Kidney epithelial cell (primary cell): ENCODE results near the gene TFF3. TPM values are rescaled to one million over a fixed set of nuclear protein-coding genes. Genes with fewer than 3 reads are reported as not detected.

Experiments
- DNase-seq: peaks from one replicate; pipeline ENCODE4 v3.0.0-alpha.2; 2010; ENCODE audit warnings: low read depth
- H3K27me3 ChIP-seq: 2 replicates; pipeline ENCODE4 v1.6.0; 2011; ENCODE audit warnings: low read length; ENCODE audit not compliant: control insufficient read depth, insufficient read depth
- H3K36me3 ChIP-seq: 2 replicates; pipeline ENCODE4 v1.5.1; 2011; ENCODE audit warnings: low read length; ENCODE audit not compliant: control insufficient read depth, insufficient read depth
- H3K4me3 ChIP-seq: 2 replicates; pipeline ENCODE4 v1.5.1; 2011; ENCODE audit warnings: low read depth, mild to moderate bottlenecking, control low read depth, low read length
- total RNA-seq: library from RNA; depleted of rRNA; stranded (reverse); fragments of >200 nt; gene quantifications from 2 replicates; pipeline ENCODE4 v1.2.3, GENCODE V29; 2015
- TF ChIP-seq, protein P1 (sequence below): IDR thresholded peaks from 2 replicates; pipeline ENCODE4 v1.5.1; 2011; ENCODE audit warnings: mild to moderate bottlenecking, moderate library complexity, low read length, control low read depth, inconsistent platforms; ENCODE audit not compliant: insufficient read depth, poor library complexity, severe bottlenecking

TFF3 gene
- total RNA-seq, 1 donor from 2014 or later, result 0.17 TPM

DNA sequence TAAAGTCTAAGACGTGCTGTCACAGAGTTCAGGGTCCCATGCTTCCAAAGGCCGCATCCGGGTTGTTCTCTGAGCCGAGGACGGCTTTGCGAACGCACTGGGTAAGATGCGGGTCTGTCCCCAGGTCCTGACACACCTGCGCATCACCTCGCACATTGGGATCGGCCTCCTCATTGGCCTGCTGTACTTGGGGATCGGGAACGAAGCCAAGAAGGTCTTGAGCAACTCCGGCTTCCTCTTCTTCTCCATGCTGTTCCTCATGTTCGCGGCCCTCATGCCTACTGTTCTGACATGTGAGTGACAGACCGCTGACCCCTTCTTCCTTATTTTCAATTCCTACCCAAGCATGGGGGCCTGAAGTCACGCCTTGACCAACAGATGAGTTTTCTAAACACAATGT, 25.3 kb downstream of the TFF3 start:
- Histone ChIP-seq H3K27me3 (no peaks in the 10 kb centered on the region), H3K4me3 (no peak overlapping the region), H3K36me3 (no peaks in the 10 kb centered on the region)
- DNase-seq, result no peak
- TF ChIP-seq, protein P1, sequence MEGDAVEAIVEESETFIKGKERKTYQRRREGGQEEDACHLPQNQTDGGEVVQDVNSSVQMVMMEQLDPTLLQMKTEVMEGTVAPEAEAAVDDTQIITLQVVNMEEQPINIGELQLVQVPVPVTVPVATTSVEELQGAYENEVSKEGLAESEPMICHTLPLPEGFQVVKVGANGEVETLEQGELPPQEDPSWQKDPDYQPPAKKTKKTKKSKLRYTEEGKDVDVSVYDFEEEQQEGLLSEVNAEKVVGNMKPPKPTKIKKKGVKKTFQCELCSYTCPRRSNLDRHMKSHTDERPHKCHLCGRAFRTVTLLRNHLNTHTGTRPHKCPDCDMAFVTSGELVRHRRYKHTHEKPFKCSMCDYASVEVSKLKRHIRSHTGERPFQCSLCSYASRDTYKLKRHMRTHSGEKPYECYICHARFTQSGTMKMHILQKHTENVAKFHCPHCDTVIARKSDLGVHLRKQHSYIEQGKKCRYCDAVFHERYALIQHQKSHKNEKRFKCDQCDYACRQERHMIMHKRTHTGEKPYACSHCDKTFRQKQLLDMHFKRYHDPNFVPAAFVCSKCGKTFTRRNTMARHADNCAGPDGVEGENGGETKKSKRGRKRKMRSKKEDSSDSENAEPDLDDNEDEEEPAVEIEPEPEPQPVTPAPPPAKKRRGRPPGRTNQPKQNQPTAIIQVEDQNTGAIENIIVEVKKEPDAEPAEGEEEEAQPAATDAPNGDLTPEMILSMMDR, result no peak

DNA sequence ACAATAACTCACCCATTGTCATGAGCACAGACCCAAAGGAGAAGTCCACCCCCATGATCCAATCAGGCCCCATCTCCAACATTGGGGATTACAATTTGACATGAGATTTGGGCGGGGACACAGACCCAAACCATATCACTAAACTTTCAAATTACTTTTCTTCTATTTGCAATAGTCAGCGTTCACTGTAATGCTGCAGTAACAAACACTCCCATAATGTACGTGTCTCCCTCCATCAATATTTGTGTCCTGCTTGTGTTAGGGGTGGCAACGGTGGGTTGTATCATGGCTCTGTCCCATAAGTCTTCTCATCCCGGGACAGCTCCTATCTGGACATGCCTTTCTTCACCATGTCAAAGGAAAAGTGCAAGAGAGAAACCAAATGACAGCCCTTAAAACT, 26.2 kb downstream of the TFF3 start:
- no peaks in the 10 kb centered on the region for H3K36me3 ChIP-seq
- TF ChIP-seq, protein P1, result no peak
- H3K27me3 ChIP-seq, result no peaks in the 10 kb centered on the region
- H3K4me3 ChIP-seq, result no peak overlapping the region
- DNase-seq, result no peak

DNA sequence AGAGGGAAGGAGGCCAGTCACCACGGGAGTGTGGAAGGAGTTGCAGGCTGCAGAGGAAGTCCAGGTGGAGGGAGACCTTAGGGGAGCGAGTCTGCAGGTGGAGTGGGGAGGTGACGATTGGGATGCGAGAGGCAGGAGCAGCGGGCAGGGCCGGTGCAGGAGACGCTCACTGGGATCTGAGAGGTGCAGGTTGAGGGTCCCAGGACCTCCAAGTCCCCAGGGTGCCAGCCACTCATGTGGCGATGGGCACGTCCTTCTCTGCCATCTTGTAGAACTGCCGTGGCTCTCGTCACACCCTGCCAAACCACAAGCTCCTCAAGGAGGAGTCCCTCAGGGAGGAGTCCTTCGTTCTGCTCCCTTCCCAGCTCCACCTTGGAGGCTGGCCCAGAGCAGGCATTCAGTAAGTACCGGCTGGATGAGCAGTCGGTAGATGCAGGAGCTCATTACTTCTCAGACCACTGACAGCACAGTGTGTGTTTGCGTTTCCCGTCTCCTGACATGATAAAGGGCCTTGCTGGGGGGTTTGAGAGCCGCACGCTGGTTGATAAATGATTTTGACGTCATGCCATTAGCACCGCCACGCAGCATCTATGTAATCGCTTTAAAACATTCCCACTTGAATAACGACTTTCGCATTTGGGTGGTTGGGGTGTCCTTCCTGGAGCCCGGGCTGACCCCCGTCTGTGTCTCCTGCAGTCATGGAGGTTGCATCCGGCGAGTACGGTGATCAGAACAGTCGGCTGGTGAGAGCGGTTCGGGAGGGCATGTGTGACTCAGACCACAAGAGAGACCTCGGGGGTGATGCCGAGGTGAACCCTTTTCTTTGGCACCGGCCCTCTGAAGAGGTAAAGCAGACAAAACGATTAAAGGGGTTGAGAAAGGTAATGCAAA, 27.8 kb downstream of the TFF3 start:
- TF ChIP-seq, protein P1, result no peak
- Histone ChIP-seq H3K4me3 (no peak overlapping the region), H3K36me3 (no peaks in the 10 kb centered on the region), H3K27me3 (no peaks in the 10 kb centered on the region)
- DNase-seq, result no peak

DNA sequence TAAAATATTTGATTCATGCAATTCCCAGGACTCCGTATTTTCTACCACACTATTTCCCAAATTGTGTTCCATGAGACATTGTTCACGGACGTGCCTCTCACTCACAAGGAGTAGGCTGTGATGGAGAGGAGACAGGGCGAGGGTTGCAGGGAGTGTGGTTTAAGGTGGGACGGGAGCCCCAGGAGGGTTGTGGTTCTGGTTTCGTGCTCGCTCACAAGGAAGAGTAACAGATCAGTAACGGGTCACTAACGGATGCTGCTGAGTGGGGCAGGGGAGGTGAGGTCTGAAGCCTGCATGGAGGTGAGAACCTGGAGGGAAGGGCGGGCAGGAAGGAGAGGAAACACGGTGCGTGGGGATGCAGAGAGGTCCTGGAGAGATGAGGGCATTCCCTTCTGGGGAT, 28.8 kb downstream of the TFF3 start:
- no peak overlapping the region for H3K4me3 ChIP-seq
- no peaks in the 10 kb centered on the region for H3K36me3 ChIP-seq
- TF ChIP-seq, protein P1, result no peak
- peaks cover 2% of the 10 kb centered on the region for H3K27me3 ChIP-seq
- no peak for DNase-seq

DNA sequence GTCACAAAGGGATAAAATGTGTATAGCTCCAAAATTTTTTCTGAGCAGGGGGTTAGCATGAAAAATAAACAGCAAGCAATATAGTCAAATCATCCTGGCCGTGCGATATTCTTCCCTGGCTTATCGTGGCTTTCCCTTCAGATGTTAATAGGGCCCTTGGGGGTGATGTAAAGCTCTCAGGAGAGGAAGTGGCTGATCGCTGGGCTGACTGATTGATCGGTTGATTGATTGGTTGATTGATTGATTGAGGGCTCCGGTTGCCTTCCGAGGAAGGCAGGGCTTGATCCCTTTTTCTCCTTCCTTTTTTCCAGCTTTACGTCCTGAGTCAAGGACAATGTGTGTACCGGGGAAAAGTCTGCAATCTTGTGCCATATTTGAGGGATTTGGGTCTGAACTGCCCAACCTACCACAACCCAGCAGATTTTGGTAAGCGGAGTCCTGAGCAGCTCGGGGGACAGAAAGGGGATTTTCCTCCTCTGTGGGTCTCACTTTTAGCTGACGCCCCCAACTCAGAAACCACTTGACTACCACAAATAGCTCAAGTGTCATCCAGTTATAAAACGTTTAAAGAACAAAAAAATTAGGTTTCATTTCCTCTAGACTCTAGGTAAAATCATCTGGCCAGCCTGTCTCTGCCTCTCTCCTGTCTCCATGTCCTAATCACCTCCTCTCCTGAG, 29.5 kb downstream of the TFF3 start:
- TF ChIP-seq, protein P1, result no peak
- no peak overlapping the region for H3K4me3 ChIP-seq
- H3K27me3 ChIP-seq, result peaks cover 2% of the 10 kb centered on the region
- DNase-seq, result no peak
- H3K36me3 ChIP-seq, result no peaks in the 10 kb centered on the region

DNA sequence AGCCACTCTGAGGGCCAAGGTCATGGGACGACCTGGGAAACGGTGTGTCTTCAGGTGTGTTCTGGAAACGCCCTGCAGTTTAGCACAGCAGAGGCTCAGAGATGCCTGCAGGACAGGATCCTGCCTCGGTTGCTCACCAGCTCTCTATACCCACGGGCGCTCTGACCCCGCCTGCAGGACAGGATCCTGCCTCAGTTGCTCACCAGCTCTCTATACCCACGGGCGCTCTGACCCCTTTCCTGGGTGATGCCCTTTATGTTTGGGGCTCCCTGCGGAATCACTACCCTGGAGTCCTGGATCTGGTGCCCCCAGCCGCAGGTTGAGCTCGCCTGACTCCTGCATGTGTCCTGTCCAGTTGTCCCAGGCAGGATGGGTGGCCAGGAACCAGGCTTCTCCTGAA, 32.5 kb downstream of the TFF3 start:
- no peaks in the 10 kb centered on the region for H3K36me3 ChIP-seq
- peaks cover 2% of the 10 kb centered on the region for H3K27me3 ChIP-seq
- no peak for DNase-seq
- TF ChIP-seq, protein P1, result no peak
- H3K4me3 ChIP-seq, result no peak overlapping the region
